ENCODE measurements around the gene ROR2. TPM values are rescaled to one million over a fixed set of nuclear protein-coding genes. Genes with fewer than 3 reads are reported as not detected.

Gene ROR2
- total RNA-seq, 1 experiment from 2014 or later = 2.7 TPM

DNA sequence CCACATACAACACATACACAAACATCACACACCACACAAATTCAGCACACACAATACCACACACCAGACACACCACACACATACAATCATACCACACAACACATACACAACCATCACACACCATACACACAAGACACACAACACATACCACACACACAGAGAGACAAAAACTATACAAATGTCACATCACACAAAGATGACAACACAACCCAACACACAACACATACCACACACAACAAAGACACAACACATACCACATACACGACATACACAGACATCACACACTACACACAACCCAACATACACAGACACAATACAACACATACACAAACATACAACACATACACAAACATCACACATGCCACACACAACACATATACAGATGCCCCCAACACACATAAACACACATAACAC, 44.8 kb downstream of the ROR2 start:
- H3K4me1 Mint-ChIP-seq = peaks cover 28 to 36% of the 10 kb centered on the region in 2 experiments
- H3K18ac ChIP-seq (ENCODE audit: insufficient read length, low read depth, low read length) = no peak overlapping the region
- no CpG with 5 or more reads among the region's 1 CpG for WGBS (ENCODE audit: extremely low coverage, insufficient read length, low lambda C conversion rate)

More for the DNA sequence above, 44.8 kb downstream of the ROR2 start:
- Histone ChIP-seq H3K79me2 (ENCODE audit: insufficient read depth, low read length) (no peaks in the 10 kb centered on the region), H4K5ac (ENCODE audit: insufficient read length, low read depth, low read length) (no peak overlapping the region), H3K27ac (ENCODE audit: insufficient read length, low read depth, low read length) (no peak overlapping the region), H4K8ac (replicated peaks; ENCODE audit: insufficient read length, low read depth, low read length) (no peak overlapping the region), H2AK5ac (ENCODE audit: insufficient read length, low read length) (no peak overlapping the region), H4K20me1 (ENCODE audit: control insufficient read depth, insufficient read depth, insufficient read length) (peaks cover 3% of the 10 kb centered on the region), H3K27me3 (ENCODE audit: insufficient read depth, low read length) (no peaks in the 10 kb centered on the region; the same call in 1 of the 2 replicates), H3K23ac (ENCODE audit: insufficient read length, low read depth, low read length) (no peak overlapping the region), H2BK120ac (ENCODE audit: low read depth, low read length, poor library complexity, severe bottlenecking) (no peak overlapping the region), H3K79me1 (ENCODE audit: insufficient read depth, low read depth, low read length, poor library complexity, severe bottlenecking) (no peaks in the 10 kb centered on the region), H3K4me2 (ENCODE audit: insufficient read depth, insufficient read length, low read length) (no peak overlapping the region), H3K4me1 (ENCODE audit: insufficient read depth, low read length) (peaks cover 3% of the 10 kb centered on the region; the same call in 1 of the 2 replicates), H3K23me2 (ENCODE audit: insufficient read length, low read depth, low read length, poor library complexity, severe bottlenecking) (no peaks in the 10 kb centered on the region), H3K9me3 (ENCODE audit: control insufficient read depth, low read depth, low read length) (no peaks in the 10 kb centered on the region), H2AFZ (ENCODE audit: low read length) (no peak overlapping the region), H2BK15ac (ENCODE audit: low read depth, low read length) (no peak overlapping the region), H4K91ac (ENCODE audit: insufficient read length, low read depth, low read length) (no peak overlapping the region), H3K9ac (ENCODE audit: extremely low read depth, insufficient read length, low read length) (no peak overlapping the region), H2BK12ac (ENCODE audit: insufficient read length, low read depth, low read length) (no peak overlapping the region), H2BK20ac (ENCODE audit: low read depth, low read length, poor library complexity, severe bottlenecking) (no peak overlapping the region), H3K56ac (ENCODE audit: insufficient read length, low read depth, low read length) (no peak overlapping the region), H3K14ac (ENCODE audit: insufficient read depth, low read length) (no peak overlapping the region), H3T11ph (ENCODE audit: low read length) (no peak overlapping the region), H3K4ac (ENCODE audit: low read depth, low read length) (no peak overlapping the region), H2BK5ac (ENCODE audit: insufficient read length, low read length) (no peak overlapping the region)
- no peak for TF ChIP-seq CTCF (conservative IDR thresholded peaks at IDR 0.05)
- Mint-ChIP-seq H3K9me3 (no peaks in the 10 kb centered on the region; a peak in 1 of 5 replicates), H3K27me3 (ENCODE audit: low read depth) (peaks cover 35% of the 10 kb centered on the region), H3K4me3 (no peak overlapping the region), H3K27ac (no peak overlapping the region), H3K36me3 (ENCODE audit: insufficient read depth in 1 of 3, low read depth in 3 of 3) (no peaks in the 10 kb centered on the region; a peak in 1 of 7 replicates)
- no peak for DNase-seq
